AG09319 (cell line): ENCODE results near the gene MT1HL1.

Source experiments
- DNase-seq: peaks from one replicate; pipeline ENCODE4 v3.0.0-alpha.2; 2010; ENCODE audit warnings: low read depth; ENCODE audit errors: extremely low read depth
- CTCF ChIP-seq: IDR thresholded peaks from 2 replicates; pipeline ENCODE4 v1.5.1; 2011; ENCODE audit warnings: low read depth, mild to moderate bottlenecking, inconsistent platforms, low read length, moderate library complexity

Gene MT1HL1

GRCh38 chr1:237042892-237043576 lies 38.8 kb upstream of the MT1HL1 start:
- no peak for DNase-seq
- no peak for TF ChIP-seq CTCF

GRCh38 chr1:237042526-237042891 lies 38.3 kb upstream of the MT1HL1 start:
- DNase-seq, result no peak

GRCh38 chr1:237041795-237042525 lies 37.7 kb upstream of the MT1HL1 start, which contains the start of gene RYR2:
Gene RYR2 (plus strand): TSS chr1:237042184. CDS start chr1:237042522, 338 bp downstream.
- no peak for DNase-seq
- TF ChIP-seq CTCF, result no peak

More at GRCh38 chr1:237042526-237042891, 38.3 kb upstream of the MT1HL1 start:
- no peak for TF ChIP-seq CTCF

GRCh38 chr1:237041461-237041794 lies 37.2 kb upstream of the MT1HL1 start:
- TF ChIP-seq CTCF, result no peak
- DNase-seq, result no peak

- no peak for TF ChIP-seq CTCF
- DNase-seq, result no peak
Measured at GRCh38 chr1:237040823-237041222, 36.6 kb upstream of the MT1HL1 start.

- no peak for TF ChIP-seq CTCF
- DNase-seq, result no peak
Measured at GRCh38 chr1:237038211-237038610, 34.0 kb upstream of the MT1HL1 start.

- TF ChIP-seq CTCF, result no peak
- DNase-seq, result no peak
Measured at GRCh38 chr1:237035759-237036158, 31.5 kb upstream of the MT1HL1 start.
